ENCODE measurements around the gene DNAH6.

Gene DNAH6

GRCh38 chr2:84732897-84733778, 216.8 kb downstream of the DNAH6 start:
- Histone ChIP-seq H3K4me1 (ENCODE audit: low read length) (0 out of 2 replicates have a peak, but pooled peaks cover 5% of the 10 kb centered on the region), H3K79me2 (ENCODE audit: low read length) (no peaks in the 10 kb centered on the region), H3K4me2 (ENCODE audit: low read length) (0 out of 2 replicates have a peak overlapping the region, but pooled peaks have one; percentile 20), H3K9ac (ENCODE audit: low read length) (no peak overlapping the region), H2AFZ (ENCODE audit: low read depth, low read length) (0 out of 2 replicates have a peak overlapping the region, but pooled peaks have one; percentile 20), H4K20me1 (ENCODE audit: insufficient read depth, low read length) (no peaks in the 10 kb centered on the region), H3K9me3 (ENCODE audit: insufficient read depth, low read length) (no peaks in the 10 kb centered on the region), H3K27me3 (ENCODE audit: low read depth, low read length) (no peaks in the 10 kb centered on the region), H3K4me3 (ENCODE audit: low read length) (no peak overlapping the region), H3K27ac (ENCODE audit: low read length) (no peak overlapping the region), H3K36me3 (replicated peaks; ENCODE audit: low read depth, low read length) (no peaks in the 10 kb centered on the region)
- TF ChIP-seq EZH2phosphoT487 (IDR thresholded peaks at IDR 0.05; ENCODE audit: low read depth) = no peak
- TF ChIP-seq CTCF (IDR thresholded peaks at IDR 0.05; ENCODE audit: low read depth, low read length) = no peak

DNA sequence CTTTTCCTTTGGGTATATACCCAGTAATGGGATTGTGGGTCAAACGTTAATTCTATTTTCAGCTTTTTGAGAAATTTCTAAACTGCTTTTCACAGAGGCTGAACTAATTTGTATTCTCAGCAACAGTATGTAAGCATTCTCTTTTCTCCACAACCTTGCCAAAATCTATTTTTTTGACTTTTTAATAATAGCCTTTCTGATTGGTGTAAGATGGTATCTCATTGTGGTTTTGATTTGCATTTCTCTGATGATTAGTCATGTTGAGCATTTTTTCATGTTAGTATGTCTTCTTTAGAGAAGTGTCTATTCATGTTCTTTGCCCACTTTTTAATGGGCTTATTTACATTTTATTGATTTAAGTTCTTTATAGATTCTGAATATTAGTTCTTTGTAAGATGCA, 219.1 kb downstream of the DNAH6 start:
- TF ChIP-seq EZH2phosphoT487 (IDR thresholded peaks at IDR 0.05; ENCODE audit: low read depth) = no peak
- no peak for TF ChIP-seq CTCF (IDR thresholded peaks at IDR 0.05; ENCODE audit: low read depth, low read length)
- H3K9me3 ChIP-seq (ENCODE audit: insufficient read depth, low read length) = no peaks in the 10 kb centered on the region
- H2AFZ ChIP-seq (ENCODE audit: low read depth, low read length) = no peak overlapping the region
- H3K79me2 ChIP-seq (ENCODE audit: low read length) = no peaks in the 10 kb centered on the region
- H3K27me3 ChIP-seq (ENCODE audit: low read depth, low read length) = no peaks in the 10 kb centered on the region
- no peaks in the 10 kb centered on the region for H3K36me3 ChIP-seq (replicated peaks; ENCODE audit: low read depth, low read length)
- no peak overlapping the region for H3K27ac ChIP-seq (ENCODE audit: low read length)
- H4K20me1 ChIP-seq (ENCODE audit: insufficient read depth, low read length) = no peaks in the 10 kb centered on the region
- 0 out of 2 replicates have a peak, but pooled peaks cover 5% of the 10 kb centered on the region for H3K4me1 ChIP-seq (ENCODE audit: low read length)
- no peak overlapping the region for H3K9ac ChIP-seq (ENCODE audit: low read length)
- H3K4me3 ChIP-seq (ENCODE audit: low read length) = no peak overlapping the region
- no peak overlapping the region for H3K4me2 ChIP-seq (ENCODE audit: low read length)

- Histone ChIP-seq H2AFZ (ENCODE audit: low read depth, low read length) (peak overlapping the region; percentile 71), H4K20me1 (ENCODE audit: insufficient read depth, low read length) (no peaks in the 10 kb centered on the region), H3K36me3 (replicated peaks; ENCODE audit: low read depth, low read length) (no peaks in the 10 kb centered on the region), H3K4me2 (ENCODE audit: low read length) (no peak overlapping the region), H3K9me3 (ENCODE audit: insufficient read depth, low read length) (no peaks in the 10 kb centered on the region), H3K27me3 (ENCODE audit: low read depth, low read length) (no peaks in the 10 kb centered on the region), H3K4me3 (ENCODE audit: low read length) (no peak overlapping the region), H3K79me2 (ENCODE audit: low read length) (no peaks in the 10 kb centered on the region), H3K9ac (ENCODE audit: low read length) (no peak overlapping the region), H3K4me1 (ENCODE audit: low read length) (peaks cover 4% of the 10 kb centered on the region; the same call in 1 of the 2 replicates), H3K27ac (ENCODE audit: low read length) (no peak overlapping the region)
- TF ChIP-seq EZH2phosphoT487 (IDR thresholded peaks at IDR 0.05; ENCODE audit: low read depth) (no peak), CTCF (IDR thresholded peaks at IDR 0.05; ENCODE audit: low read depth, low read length) (peak; percentile 71)
Measured at GRCh38 chr2:84741182-84741822, 225.0 kb downstream of the DNAH6 start.

- Histone ChIP-seq H3K79me2 (ENCODE audit: low read length) (no peaks in the 10 kb centered on the region), H4K20me1 (ENCODE audit: insufficient read depth, low read length) (no peaks in the 10 kb centered on the region), H3K4me3 (ENCODE audit: low read length) (no peak overlapping the region), H3K9me3 (ENCODE audit: insufficient read depth, low read length) (no peaks in the 10 kb centered on the region), H3K9ac (ENCODE audit: low read length) (no peak overlapping the region), H3K27ac (ENCODE audit: low read length) (no peak overlapping the region), H3K27me3 (ENCODE audit: low read depth, low read length) (no peaks in the 10 kb centered on the region), H3K36me3 (replicated peaks; ENCODE audit: low read depth, low read length) (no peaks in the 10 kb centered on the region), H3K4me1 (ENCODE audit: low read length) (no peaks in the 10 kb centered on the region), H3K4me2 (ENCODE audit: low read length) (no peak overlapping the region), H2AFZ (ENCODE audit: low read depth, low read length) (no peak overlapping the region)
- no peak for TF ChIP-seq CTCF (IDR thresholded peaks at IDR 0.05; ENCODE audit: low read depth, low read length)
- TF ChIP-seq EZH2phosphoT487 (IDR thresholded peaks at IDR 0.05; ENCODE audit: low read depth) = no peak
Measured at GRCh38 chr2:84748341-84748740, 232.0 kb downstream of the DNAH6 start.

Measured in OCI-LY3 (cell line).